Activated naive CD8-positive, alpha-beta T cell (primary cell): ENCODE results near the gene MED10.
"Not testable (repeated sequence)": the region's sequence is repeated elsewhere in the genome, so short reads cannot be mapped to it uniquely, and the experiment has no call there.

Experiments
- H3K27ac Mint-ChIP-seq: one replicate; pipeline ENCODE4 v1.8.0; 2021; ENCODE audit warnings: mixed read lengths
- H3K27me3 Mint-ChIP-seq: one replicate; pipeline ENCODE4 v1.8.0; 2021; ENCODE audit warnings: mixed read lengths
- H3K36me3 Mint-ChIP-seq: one replicate; pipeline ENCODE4 v1.8.0; 2021; ENCODE audit warnings: mixed read lengths
- H3K4me1 Mint-ChIP-seq: one replicate; pipeline ENCODE4 v1.8.0; 2021; ENCODE audit warnings: low read depth, mixed read lengths
- H3K4me3 Mint-ChIP-seq: one replicate; pipeline ENCODE4 v1.8.0; 2021; ENCODE audit warnings: mild to moderate bottlenecking, mixed read lengths
- H3K9me3 Mint-ChIP-seq: one replicate; pipeline ENCODE4 v1.8.0; 2021; ENCODE audit warnings: low read depth, mixed read lengths

MED10 gene

DNA sequence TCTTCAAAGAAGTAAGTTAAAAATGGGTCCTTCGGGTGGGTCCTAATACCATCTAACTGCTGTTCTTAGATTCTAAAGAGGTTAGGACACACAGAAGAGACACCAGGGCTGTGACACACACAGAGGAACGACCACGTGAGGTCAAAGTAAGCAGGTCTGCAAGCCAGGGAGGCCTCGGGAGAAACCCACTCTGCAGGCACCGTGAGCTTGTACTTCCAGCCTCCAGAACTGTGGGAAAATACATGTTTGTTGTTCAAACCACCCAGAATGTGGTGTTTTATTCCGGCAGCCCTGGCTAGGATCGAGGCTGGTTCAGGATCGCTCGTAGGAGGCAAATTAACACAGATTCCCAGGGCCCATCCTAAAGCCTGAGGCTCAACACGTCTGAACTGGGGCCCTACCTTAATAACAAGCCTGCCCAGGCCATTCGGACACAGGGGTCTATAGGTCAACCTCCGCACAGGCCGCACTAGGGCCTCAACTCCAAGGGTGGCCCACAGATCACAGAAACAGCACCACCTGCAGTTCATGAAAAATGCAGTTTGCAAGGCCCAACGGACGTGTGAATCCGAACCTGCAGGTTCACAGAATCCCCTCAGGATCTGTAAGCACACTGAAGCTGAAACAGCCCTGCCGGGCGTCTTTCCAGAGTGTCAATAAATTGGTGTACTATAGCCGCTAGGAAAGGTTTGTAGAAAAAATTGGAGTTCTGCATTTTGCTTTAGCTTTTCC lies 7.1 kb downstream of the MED10 start:
- no peaks in the 10 kb centered on the region for H3K9me3 Mint-ChIP-seq
- no peak overlapping the region for H3K4me3 Mint-ChIP-seq
- H3K27ac Mint-ChIP-seq, result no peak overlapping the region
- no peaks in the 10 kb centered on the region for H3K27me3 Mint-ChIP-seq
- H3K4me1 Mint-ChIP-seq, result peaks cover 34% of the 10 kb centered on the region
- H3K36me3 Mint-ChIP-seq, result peaks cover 4% of the 10 kb centered on the region

DNA sequence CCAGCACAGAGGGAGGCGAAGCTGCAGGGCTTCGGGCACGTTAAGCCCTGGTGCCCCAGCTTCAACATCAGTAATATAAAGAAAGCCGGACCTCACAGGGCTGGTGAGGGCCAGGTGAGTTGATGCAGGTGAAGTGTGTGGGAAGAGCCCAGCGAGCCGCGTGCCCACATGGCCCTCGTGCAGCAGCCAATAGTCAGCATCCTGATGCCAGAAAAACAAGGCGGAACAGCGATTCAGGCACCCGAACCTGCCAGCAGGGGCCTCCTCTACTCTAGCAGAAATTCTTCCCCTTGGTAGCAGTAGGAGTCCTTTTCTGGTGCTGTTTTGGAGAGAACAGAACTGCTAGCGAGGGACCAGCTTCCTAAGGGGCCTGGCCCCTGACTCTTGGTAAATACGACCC lies 7.8 kb downstream of the MED10 start:
- no peak overlapping the region for H3K4me3 Mint-ChIP-seq
- H3K27ac Mint-ChIP-seq, result no peak overlapping the region
- H3K9me3 Mint-ChIP-seq, result no peaks in the 10 kb centered on the region
- no peaks in the 10 kb centered on the region for H3K27me3 Mint-ChIP-seq
- H3K4me1 Mint-ChIP-seq, result peaks cover 27% of the 10 kb centered on the region
- H3K36me3 Mint-ChIP-seq, result peaks cover 4% of the 10 kb centered on the region

DNA sequence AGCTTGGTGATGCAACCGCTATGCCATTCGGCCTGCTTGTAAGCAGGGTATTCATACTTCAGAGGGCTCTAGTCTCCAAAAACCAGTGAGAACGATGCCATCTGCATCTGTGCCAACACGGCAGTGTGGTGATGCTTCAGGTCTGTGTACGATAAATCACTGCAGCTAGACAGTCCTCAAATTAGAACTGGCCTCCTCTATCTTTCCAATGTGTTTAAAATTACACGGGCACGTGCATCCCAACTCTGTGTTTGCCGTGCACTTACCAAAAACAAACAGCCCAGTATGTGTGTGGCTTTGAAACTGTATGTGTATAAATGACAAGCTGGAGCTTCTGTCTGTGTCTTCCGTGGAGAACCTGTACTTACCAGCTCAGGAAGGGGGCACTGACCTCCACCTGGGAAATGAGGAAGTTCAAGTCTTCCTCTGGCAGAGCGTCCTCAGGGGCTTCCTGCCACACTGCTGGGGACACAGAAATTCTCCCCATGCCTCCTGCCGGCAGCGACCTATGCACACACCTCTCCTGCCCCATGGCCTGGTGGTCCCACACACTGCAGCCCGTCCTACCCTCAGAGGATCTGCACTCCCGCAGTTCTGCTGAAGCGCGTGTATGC lies 12.3 kb downstream of the MED10 start:
- H3K27ac Mint-ChIP-seq, result no peak overlapping the region
- H3K27me3 Mint-ChIP-seq, result no peaks in the 10 kb centered on the region
- peaks cover 9% of the 10 kb centered on the region for H3K36me3 Mint-ChIP-seq
- no peak overlapping the region for H3K4me3 Mint-ChIP-seq
- no peaks in the 10 kb centered on the region for H3K9me3 Mint-ChIP-seq
- H3K4me1 Mint-ChIP-seq, result peaks cover 7% of the 10 kb centered on the region

DNA sequence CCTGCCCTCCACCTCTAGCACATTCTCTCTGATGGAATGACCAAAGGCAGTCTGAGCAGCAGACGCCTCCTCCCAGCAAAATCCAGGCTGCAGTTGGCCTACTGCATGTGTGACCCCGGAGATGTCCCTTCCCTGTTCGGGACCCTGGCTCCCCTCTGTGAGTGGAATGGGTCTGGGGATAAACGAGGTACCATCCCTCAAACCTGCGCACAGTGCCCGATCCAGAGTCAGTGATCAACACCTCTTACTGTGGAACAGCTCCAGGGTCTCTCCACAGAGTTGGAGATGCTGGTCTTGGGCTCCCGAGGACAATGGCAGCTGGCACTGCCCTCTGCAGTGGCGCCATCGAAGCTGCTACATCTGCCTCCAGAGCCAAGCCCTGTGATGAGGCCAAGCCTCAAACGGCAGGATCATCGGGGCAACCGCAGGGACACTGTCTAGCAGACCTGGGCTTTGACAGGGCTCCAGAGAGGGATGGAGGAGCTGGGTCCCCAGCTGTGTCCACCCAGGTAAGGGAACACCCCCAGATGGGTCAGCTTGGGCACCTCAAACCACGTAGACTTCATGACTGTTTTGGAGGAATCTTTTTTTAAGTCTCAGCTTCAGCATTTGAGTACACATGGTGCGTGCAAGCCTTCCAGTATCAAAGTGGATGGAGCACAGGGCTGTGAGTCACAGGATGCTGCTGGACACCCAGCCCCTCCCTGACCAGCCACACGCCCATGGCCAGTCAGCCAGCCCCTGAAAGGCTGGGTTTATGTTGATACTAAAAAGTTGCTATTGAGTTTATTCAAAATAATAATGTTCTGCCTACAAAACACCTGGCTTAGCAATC lies 13.0 kb downstream of the MED10 start:
- no peak overlapping the region for H3K27ac Mint-ChIP-seq
- H3K36me3 Mint-ChIP-seq, result peaks cover 9% of the 10 kb centered on the region
- H3K4me3 Mint-ChIP-seq, result no peak overlapping the region
- H3K4me1 Mint-ChIP-seq, result peaks cover 12% of the 10 kb centered on the region
- H3K9me3 Mint-ChIP-seq, result no peaks in the 10 kb centered on the region
- H3K27me3 Mint-ChIP-seq, result no peaks in the 10 kb centered on the region

DNA sequence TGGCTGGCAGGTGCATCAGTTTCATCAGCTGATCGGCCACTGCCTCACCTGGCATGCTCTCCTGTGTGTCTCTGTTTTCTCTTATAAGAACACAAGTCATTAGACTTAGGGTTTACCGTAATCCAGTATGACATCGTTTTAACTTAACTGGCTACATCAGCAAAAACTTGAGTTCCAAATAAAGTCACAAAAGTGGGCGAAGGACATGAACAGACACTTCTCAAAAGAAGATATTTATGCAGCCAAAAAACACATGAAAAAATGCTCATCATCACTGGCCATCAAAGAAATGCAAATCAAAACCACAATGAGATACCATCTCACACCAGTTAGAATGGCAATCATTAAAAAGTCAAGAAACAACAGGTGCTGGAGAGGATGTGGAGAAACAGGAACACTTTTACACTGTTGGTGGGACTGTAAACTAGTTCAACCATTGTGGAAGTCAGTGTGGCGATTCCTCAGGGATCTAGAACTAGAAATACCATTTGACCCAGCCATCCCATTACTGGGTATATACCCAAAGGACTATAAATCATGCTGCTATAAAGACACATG lies 14.8 kb downstream of the MED10 start:
- H3K27ac Mint-ChIP-seq, H3K4me3 Mint-ChIP-seq, H3K36me3 Mint-ChIP-seq, H3K27me3 Mint-ChIP-seq, H3K9me3 Mint-ChIP-seq: not testable (repeated sequence)
- peaks cover 23% of the 10 kb centered on the region for H3K4me1 Mint-ChIP-seq

DNA sequence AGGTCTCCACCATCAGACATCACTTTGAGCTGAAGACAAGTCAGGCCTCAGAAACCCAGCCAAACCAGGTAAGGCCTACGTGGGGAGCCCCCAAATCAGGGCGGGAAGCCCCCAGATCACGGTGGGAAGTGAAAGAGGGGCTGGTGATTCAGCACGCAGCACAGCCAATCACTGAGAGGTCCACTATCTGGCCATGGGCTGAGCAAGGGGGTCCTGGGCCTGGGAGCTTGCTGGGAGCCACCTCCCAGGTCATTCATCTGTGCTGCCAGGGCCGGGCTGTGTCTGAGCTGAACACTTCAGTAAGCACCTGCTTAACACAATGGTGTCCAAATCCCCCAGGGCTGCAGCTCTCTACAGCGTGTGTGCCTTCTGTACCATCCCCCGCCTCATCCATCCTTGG lies 15.5 kb downstream of the MED10 start:
- peaks cover 14% of the 10 kb centered on the region for H3K36me3 Mint-ChIP-seq
- H3K4me1 Mint-ChIP-seq, result peaks cover 23% of the 10 kb centered on the region
- no peaks in the 10 kb centered on the region for H3K27me3 Mint-ChIP-seq
- H3K27ac Mint-ChIP-seq, result no peak overlapping the region
- H3K4me3 Mint-ChIP-seq, result no peak overlapping the region
- H3K9me3 Mint-ChIP-seq, result no peaks in the 10 kb centered on the region

DNA sequence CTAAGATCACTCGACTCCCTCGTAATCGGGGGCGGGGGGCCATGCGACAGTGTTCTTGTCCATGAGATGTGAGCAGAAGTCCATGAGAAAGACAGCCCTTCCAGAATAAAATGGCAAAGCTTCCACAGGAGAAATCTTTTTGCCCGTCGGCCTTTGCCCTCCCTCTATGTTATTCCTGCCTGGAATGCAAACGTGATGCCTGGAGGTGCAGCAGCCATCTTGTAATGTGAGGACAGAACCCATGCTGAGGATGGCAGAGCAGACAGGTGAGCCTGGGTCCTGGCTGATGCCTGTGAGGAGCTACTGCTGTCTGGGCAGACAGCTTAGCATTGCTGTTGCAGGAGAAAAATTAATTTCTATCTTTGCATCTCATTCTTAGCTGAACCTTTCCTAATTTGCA lies 17.2 kb downstream of the MED10 start:
- H3K27ac Mint-ChIP-seq, result no peak overlapping the region
- H3K36me3 Mint-ChIP-seq, result peaks cover 14% of the 10 kb centered on the region
- H3K27me3 Mint-ChIP-seq, result no peaks in the 10 kb centered on the region
- H3K9me3 Mint-ChIP-seq, result no peaks in the 10 kb centered on the region
- peaks cover 21% of the 10 kb centered on the region for H3K4me1 Mint-ChIP-seq
- H3K4me3 Mint-ChIP-seq, result no peak overlapping the region

DNA sequence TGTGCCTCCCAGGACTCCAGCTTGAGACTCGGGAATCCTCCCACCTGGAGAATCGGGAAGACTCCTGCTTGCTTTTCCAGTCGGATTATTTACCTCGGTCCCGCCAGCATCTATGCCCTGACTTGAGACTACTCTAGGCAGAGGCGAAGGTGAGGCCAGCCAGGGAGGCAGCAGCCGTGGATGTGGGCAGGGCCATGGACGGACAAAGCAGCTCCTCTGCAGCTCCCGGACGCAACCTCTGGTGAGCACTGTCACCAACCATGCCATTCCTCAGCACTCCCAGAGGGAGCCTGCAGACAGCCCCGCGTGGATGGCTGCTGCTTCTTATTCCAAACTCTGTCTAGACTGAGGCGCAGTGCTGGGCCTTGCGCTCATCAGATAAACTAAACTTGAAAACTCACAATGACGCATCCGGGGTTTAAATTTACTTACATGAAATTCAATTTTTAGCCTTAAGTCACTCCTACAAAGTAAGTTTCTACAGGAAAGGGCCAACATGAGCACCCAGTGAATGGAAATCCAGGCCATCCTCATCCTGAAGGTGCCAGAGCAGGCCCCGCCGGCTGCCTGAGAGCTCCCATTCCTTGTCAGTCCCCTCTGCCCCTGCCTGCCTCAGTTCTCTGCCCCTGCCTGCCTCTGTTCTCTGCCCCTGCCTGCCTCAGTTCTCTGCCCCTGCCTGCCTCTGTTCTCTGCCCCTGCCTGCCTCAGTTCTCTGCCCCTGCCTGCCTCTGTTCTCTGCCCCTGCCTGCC lies 17.8 kb downstream of the MED10 start:
- Mint-ChIP-seq H3K9me3 (no peaks in the 10 kb centered on the region), H3K4me3 (no peak overlapping the region), H3K36me3 (peaks cover 14% of the 10 kb centered on the region), H3K27ac (peak overlapping the region; percentile 85), H3K27me3 (no peaks in the 10 kb centered on the region), H3K4me1 (peaks cover 21% of the 10 kb centered on the region)

DNA sequence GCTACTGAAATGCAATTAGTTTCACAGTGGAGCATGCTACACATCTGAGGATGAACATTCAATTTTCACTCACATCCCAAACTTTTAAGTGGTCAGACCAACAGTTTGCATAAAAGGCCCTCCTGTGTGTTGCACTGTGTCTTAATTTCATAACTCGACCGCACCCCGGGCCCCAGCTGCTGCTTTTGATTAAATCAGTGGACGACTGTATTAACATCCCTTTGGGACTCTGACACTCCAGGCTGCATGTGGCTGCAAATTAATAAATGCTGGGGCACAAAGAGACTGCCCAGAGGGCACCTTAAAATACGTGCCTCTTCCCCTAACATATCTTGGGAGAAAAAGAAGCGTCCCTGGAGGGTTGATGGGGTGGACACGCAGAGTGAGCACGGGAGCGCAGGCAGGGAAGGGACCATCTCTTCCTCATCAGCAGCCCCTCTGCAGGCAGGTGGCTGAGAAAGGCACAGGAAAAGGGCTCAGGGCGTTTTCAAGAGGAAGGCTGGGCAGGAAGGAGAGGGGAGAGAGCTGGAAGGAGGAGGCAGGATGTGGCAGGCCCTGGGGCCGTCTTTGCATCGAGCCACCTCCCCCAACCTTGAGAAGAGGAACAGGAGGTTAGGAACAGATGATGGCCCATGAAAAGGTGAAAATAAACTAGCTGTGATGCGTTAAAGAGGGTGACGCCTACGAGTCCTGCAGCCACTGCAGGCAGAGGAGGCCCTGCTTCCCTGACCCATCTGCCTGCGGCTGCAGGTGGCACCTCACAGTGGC lies 18.6 kb downstream of the MED10 start:
- Mint-ChIP-seq H3K4me3 (peak overlapping the region; percentile 56), H3K27ac (peak overlapping the region; percentile 85)

DNA sequence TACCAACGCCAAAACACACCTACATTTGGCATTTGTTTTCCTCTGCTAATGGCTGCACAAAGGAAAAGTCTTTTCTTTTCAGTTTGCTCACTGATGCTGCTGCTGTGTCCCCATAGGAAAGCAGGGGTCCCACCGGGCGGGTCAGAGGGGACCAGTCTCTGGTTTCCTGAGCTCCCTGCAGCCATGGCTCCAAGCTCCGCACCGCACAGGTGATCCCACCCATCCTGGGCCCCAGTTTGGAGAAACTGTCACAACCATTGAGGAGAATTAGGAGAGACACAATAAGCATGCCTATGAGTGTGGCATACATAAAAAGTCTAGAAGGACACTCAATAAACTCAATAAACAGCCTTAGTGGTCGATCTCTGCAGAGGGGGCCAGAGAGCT lies 19.9 kb downstream of the MED10 start:
- no peaks in the 10 kb centered on the region for H3K27me3 Mint-ChIP-seq
- no peak overlapping the region for H3K27ac Mint-ChIP-seq
- no peak overlapping the region for H3K4me3 Mint-ChIP-seq
- H3K36me3 Mint-ChIP-seq, result peaks cover 14% of the 10 kb centered on the region
- peaks cover 22% of the 10 kb centered on the region for H3K4me1 Mint-ChIP-seq
- no peaks in the 10 kb centered on the region for H3K9me3 Mint-ChIP-seq

More for the DNA sequence above, 18.6 kb downstream of the MED10 start:
- Mint-ChIP-seq H3K4me1 (peaks cover 21% of the 10 kb centered on the region), H3K9me3 (no peaks in the 10 kb centered on the region), H3K36me3 (peaks cover 14% of the 10 kb centered on the region), H3K27me3 (no peaks in the 10 kb centered on the region)

DNA sequence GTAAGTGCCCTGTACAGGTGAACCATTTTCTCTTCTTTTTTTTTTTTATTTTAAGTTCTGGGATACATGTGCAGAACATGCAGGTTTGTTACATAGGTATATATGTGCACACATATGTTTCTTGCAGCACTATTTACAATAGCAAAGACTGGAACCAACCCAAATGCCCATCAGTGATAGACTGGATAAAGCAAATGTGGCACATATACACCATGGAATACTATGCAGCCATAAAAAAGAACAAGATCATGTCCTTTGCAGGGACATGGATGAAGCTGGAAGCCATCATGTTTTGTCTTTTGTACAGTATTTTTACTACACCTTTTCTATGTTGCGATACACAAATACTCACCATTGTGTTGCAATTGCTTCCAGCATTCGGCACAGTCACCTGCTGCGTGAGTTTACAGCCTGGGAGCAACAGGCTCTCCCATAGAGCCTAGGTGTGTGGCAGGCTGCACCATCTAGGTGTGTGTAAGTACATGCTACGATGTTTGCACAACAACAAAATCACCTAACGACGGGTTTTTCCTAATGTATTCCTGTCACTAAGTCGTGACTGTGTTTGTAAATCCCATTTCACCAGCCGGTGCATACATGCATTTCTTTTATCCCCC lies 20.4 kb downstream of the MED10 start:
- not testable (repeated sequence) for H3K27ac Mint-ChIP-seq, H3K4me3 Mint-ChIP-seq, H3K27me3 Mint-ChIP-seq, H3K9me3 Mint-ChIP-seq
- Mint-ChIP-seq H3K36me3 (peaks cover 14% of the 10 kb centered on the region), H3K4me1 (peaks cover 22% of the 10 kb centered on the region)

DNA sequence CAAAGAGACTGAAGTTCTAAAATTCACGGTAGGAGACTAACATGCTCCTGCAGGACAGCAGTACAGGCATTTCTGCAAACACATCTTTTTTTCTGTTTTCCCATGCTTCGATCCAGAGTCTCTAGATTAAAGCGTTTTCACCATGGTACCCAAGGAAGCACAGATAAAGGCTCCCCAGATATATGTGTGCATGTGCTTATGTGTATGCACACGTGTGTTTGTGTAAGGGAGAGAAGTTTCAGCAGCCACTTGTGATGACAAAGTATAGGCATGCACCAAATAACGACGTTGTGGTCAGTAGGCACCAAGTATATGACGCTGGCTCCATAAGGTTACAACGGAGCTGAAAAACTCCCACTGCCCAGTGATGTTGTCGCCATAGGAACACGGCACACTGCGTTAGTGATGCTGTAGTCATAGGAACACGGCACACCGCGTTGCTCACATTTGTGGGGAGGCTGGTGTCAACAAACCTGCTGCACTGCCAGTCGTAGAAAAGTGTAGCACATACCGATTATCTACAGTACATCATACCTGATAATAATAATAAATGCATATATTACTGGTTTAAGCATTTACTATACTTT lies 21.7 kb downstream of the MED10 start:
- H3K4me1 Mint-ChIP-seq, result peaks cover 24% of the 10 kb centered on the region
- no peak overlapping the region for H3K27ac Mint-ChIP-seq
- no peaks in the 10 kb centered on the region for H3K27me3 Mint-ChIP-seq
- no peak overlapping the region for H3K4me3 Mint-ChIP-seq
- peaks cover 10% of the 10 kb centered on the region for H3K36me3 Mint-ChIP-seq
- H3K9me3 Mint-ChIP-seq, result no peaks in the 10 kb centered on the region

DNA sequence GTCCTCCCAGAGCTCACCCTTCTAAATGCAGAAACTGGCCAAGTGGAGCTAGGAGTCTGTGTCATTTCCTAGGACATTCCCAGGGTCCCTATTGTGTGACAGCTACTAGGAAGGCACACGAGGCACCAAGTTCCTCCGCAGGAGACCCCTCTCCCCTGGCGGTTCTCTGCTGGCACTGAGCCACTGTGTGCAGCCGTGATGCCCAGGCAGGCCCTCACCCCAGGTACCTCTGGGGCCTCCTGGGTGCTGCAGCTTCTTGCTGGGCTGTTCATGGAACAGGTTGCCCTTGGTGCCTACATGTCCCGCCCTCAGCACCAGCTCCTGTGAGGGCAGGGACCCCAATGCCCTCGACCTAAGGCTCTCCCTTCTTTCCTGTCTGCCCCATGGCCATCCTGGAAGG lies 23.1 kb downstream of the MED10 start:
- peaks cover 7% of the 10 kb centered on the region for H3K36me3 Mint-ChIP-seq
- peaks cover 15% of the 10 kb centered on the region for H3K4me1 Mint-ChIP-seq
- no peak overlapping the region for H3K27ac Mint-ChIP-seq
- no peaks in the 10 kb centered on the region for H3K27me3 Mint-ChIP-seq
- no peaks in the 10 kb centered on the region for H3K9me3 Mint-ChIP-seq
- H3K4me3 Mint-ChIP-seq, result no peak overlapping the region
